Posterior cingulate gyrus (tissue), 11 donors: Measurements from ENCODE around the gene CFL1.

Experiments
- DNase-seq, 10 donors: peaks; one replicate each; pipeline versions ENCODE4 v3.0.0 to v3.0.0-alpha.2; 2020 to 2021; ENCODE audit warnings: mixed read lengths in 3 of 10
- intact Hi-C: fragments of 100-400 bp; cut with DNase I; formaldehyde crosslinking; loops from one replicate; pipeline ENCODE4 v1.15.1; 2023

CFL1 gene

GRCh38 chr11:65890324-65891218 is 32.6 kb upstream of the CFL1 start, which contains the start of gene CCDC85B:
Gene CCDC85B, plus strand, starts transcription at chr11:65890673. Its CDS starts 111 bp downstream, at chr11:65890784.
- peak; percentile 96 to 100 (median 99) for DNase-seq
- intact Hi-C loops, result loop anchor here (2.0 to 5.0 kb wide), 2 partner anchors 32 to 72 kb away; partner anchors contain the start of genes CFL1 and SART1

DNA sequence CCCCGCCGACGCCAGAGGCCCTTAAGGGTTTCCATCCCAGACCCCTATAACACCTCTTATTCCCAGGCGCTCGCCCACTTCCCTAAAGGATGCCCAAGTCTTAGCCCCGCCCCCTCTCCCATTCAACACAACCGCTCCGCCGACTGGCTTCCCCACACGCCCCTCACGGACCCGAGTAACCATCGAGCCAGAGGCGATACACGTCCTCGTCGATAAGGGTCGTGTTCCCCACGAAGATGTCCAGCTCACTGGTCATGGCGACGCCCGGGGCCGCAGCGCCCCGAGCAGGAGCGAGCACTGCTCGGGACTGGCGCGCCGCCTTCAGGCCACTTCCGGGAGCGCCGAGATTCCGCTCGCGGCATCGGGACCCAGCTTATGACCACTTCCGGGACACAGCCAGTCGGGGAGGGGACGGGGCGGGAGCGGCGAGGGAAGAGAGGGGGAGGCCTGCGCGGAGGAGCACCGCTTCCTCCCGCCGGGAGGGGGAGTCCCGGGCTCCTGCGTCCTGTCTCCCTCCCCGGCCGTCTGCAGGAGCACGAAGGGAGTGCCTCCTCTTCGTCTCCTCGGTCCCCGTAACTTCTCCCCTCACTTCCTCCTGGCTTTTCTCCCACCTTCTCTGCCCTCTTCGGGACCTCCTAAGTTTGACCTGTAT is 30.3 kb upstream of the CFL1 start, which contains the start of gene FIBP:
Gene FIBP, minus strand, starts transcription at position 309 of the 652 bp plus-strand sequence. Its CDS starts 53 bp downstream, at position 256.
- peak; percentile 96 to 99 (median 98) for DNase-seq
- intact Hi-C loops, result loop anchor here (2.0 kb wide), 1 partner anchor 31 kb away; the partner anchor contains the start of genes C11orf68 and DRAP1

- peak in 2 of 10 donors; percentile 90 to 92 for DNase-seq
- intact Hi-C loops, result loop anchor here (2.0 kb wide), 1 partner anchor 31 kb away; the partner anchor contains the start of genes C11orf68 and DRAP1
These were observed 29.8 kb upstream of the CFL1 start for GRCh38 chr11:65887723-65888162.

DNA sequence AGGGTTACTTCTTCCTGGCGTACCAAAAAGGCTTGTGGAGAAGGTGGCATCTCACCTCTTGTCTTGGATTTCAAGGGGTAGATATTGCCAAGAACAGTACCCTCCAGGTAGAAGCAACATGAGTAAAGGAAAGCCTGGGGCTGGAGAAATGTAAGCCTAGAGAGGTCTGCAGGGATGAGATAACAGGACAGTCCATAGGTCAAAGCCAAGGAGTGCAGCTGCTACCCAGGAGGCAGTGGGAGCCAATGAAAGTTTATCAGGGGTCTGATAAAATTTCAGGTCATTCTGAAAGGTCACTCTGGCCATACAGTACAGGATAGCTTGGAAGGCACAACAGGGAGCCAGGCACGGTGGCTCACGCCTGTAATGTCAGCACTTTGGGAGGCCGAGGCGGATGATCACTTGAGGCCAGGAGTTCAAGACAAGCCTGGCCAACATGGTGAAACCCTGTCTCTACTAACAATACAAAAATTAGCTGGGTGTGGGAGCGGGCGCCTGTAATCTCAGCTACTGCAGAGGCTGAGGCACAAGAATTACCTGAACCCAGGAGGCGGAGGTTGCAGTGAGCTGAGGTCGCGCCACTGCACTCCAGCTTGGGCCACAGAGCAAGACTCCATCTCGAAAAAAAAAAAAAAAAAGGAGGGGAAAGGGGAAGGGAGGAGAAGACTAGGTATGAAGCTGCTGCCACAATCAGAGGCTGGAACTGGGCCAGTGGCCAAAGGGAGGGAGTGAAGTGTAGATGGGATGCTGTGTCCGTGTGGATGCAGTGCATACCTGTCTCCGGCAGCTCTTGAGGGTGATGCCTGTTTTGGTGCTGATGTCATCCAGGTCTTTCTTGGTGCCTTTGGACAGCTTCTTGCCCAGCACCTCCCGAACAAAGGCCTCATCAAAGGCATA is 29.1 kb upstream of the CFL1 start:
- peak in 2 of 10 donors; percentile 43 to 53 for DNase-seq
- intact Hi-C loops, result no loop called here

- intact Hi-C loops, result loop anchor here (2.0 kb wide), 1 partner anchor 103 kb away; no protein-coding TSS in a partner anchor
These were observed 28.0 kb upstream of the CFL1 start for GRCh38 chr11:65885808-65886536.

GRCh38 chr11:65885231-65885630 is 27.3 kb upstream of the CFL1 start:
- DNase-seq, result peak in 1 of 10 donors; percentile 24
- intact Hi-C loops, result loop anchor here (2.0 kb wide), 1 partner anchor 104 kb away; no protein-coding TSS in a partner anchor

More at GRCh38 chr11:65885808-65886536, 28.0 kb upstream of the CFL1 start:
- peak in 2 of 10 donors; percentile 21 to 69 for DNase-seq

DNA sequence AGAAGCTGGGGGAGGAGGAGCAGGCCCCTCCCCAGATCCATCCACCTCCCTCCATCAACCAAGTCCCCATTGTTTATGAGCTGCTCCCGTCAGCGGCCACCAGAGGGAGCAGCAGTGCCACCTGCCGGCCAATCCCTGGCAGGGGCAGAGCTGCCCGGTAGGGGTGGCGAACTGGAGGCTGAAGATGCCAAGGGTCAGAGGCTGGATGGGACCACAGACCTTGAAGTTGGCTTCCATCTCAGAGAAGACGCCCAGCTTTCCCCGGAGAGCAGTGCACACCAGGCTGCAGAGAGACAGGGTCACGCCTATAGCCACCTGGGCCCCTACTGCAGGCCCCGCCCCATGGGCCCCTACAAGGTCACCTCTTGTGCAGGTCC is 26.7 kb upstream of the CFL1 start:
- peak; percentile 59 to 97 (median 80) for DNase-seq
- intact Hi-C loops, result loop anchor here (2.0 kb wide), 1 partner anchor 104 kb away; no protein-coding TSS in a partner anchor

- DNase-seq, result peak in 2 of 10 donors; percentile 45 to 56
- intact Hi-C loops, result loop anchor here (2.0 kb wide), 1 partner anchor 105 kb away; no protein-coding TSS in a partner anchor
These were observed 26.1 kb upstream of the CFL1 start for GRCh38 chr11:65883786-65884715.

DNA sequence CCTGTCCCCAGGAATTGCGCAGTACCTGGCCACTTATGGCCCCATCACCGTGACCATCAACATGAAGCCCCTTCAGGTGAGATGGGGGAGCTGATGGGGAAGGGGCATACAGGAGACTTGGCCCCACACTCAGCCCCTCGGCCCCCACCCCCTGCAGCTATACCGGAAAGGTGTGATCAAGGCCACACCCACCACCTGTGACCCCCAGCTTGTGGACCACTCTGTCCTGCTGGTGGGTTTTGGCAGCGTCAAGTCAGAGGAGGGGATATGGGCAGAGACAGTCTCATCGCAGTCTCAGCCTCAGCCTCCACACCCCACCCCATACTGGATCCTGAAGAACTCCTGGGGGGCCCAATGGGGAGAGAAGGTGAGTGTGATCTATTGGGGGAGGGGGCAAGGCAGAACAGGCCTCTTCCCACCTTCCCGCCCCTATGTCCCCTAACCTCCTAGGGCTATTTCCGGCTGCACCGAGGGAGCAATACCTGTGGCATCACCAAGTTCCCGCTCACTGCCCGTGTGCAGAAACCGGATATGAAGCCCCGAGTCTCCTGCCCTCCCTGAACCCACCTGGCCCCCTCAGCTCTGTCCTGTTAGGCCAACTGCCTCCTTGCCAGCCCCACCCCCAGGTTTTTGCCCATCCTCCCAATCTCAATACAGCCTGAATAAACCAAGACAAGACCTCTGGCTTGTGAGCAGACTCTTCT is 25.2 kb upstream of the CFL1 start:
- peak in 2 of 10 donors; percentile 40 to 46 for DNase-seq
- intact Hi-C loops, result no loop called here

- DNase-seq, result peak in 2 of 10 donors; percentile 58 to 62
These were observed 24.4 kb upstream of the CFL1 start for GRCh38 chr11:65882120-65883057.

GRCh38 chr11:65880844-65881421 is 23.0 kb upstream of the CFL1 start:
- peak in 2 of 10 donors; percentile 37 to 54 for DNase-seq
- intact Hi-C loops, result no loop called here

More at GRCh38 chr11:65882120-65883057, 24.4 kb upstream of the CFL1 start:
- intact Hi-C loops, result no loop called here

DNA sequence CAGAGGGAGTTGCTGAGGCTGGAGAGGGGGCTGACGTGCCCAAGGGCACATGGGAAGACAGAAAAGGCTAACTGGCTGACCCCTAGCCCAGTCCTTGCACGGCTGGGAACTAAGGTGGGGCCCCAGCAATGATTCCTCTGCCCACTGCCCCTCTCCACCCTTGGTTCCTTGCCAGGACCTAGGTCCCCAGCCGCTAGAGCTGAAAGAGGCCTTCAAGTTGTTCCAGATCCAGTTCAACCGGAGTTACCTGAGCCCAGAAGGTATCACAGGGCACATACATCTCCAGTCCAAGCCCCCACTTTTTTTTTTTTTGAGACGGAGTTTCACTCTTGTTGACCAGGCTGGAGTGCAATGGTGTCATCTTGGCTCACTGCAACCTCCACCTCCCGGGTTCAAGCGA is 22.0 kb upstream of the CFL1 start:
- intact Hi-C loops, result no loop called here
- peak in 2 of 10 donors; percentile 24 to 33 for DNase-seq

- DNase-seq, result peak in 2 of 10 donors; percentile 54 to 75
- intact Hi-C loops, result no loop called here
These were observed 21.6 kb upstream of the CFL1 start, which contains the start of gene CTSW for GRCh38 chr11:65879617-65880016. Gene CTSW, plus strand, starts transcription at chr11:65879837. Its CDS starts 18 bp downstream, at chr11:65879855.

- peak; percentile 83 to 99 (median 92) for DNase-seq
- intact Hi-C loops, result no loop called here
These were observed 15.6 kb upstream of the CFL1 start for GRCh38 chr11:65873318-65874156.
